HG02623 (cell line): Measurements from ENCODE around the gene CDK8.

ENCODE experiments used
- ATAC-seq: cut with Tn5 transposase; IDR thresholded peaks from one replicate; pipeline ENCODE4 v1.9.1; 2021; ENCODE audit warnings: moderate library complexity; ENCODE audit not compliant: unreplicated experiment

Gene CDK8

GRCh38 chr13:26436914-26437313 is 183.0 kb downstream of the CDK8 start:
- ATAC-seq, result no peak

DNA sequence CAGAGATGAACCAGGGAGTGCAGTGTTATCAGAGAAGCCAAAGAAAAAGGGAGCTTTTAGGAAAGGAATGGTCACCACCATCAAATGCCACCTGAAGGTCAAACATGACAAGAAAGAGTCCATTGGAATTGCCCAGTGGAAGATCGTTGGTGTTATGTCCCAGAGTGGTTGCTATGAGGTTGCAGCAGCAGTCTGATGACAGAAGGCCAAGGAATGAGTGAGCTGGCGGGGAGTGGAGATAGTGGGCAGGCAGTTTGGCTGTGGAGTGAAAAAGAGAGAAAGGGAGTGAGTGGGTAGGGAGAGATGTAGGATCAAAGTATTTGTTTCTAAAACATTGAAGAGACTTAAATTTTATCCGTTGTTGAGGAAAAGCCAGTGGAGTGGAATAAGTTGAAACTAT is 186.2 kb downstream of the CDK8 start:
- no peak for ATAC-seq

GRCh38 chr13:26441476-26441875 is 187.5 kb downstream of the CDK8 start:
- no peak for ATAC-seq

DNA sequence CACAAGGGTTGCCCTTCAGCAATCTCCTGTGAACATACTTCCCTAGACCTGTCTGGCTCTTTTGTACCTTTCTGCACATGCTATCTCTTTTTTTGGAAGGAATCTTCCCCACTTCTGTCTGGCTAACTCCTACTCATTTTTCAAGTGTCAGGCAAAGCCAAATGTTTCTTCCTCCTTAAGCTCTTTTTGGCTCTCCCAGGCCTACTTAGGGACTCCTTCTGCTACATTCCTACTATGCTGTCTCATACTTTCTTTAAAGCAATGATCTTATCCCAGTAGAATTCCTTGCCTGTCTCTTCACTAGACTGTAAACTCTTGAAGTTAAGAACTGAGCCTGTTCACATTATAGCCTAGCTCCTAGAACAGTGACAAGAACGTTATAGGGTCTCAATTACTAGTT is 188.6 kb downstream of the CDK8 start:
- ATAC-seq, result no peak

- no peak for ATAC-seq
Observed at GRCh38 chr13:26445092-26445491, 191.2 kb downstream of the CDK8 start.

- no peak for ATAC-seq
Observed at GRCh38 chr13:26446751-26447150, 192.8 kb downstream of the CDK8 start.

DNA sequence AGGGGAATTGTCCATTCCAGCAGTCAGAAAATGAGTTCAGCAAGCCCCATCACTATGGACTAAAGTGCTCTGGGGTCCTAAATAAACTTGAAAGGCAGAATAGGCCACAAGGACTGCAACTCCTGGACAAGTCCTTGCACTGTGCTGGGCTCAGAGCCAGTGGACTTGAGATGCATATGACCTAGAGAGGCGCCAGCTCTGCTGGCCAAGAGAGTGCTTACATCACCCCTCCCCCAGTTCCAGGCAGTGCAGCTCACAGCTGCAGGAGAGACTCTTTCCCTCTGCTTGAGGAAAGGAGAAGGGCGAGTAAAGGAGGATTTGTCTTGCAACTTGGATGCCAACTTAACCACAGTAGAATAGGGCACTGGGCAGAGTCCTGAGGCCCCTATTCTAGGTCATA is 194.1 kb downstream of the CDK8 start:
- ATAC-seq, result no peak

GRCh38 chr13:26449063-26449848 is 195.3 kb downstream of the CDK8 start:
- no peak for ATAC-seq
